NCI-H2081 treated with DMSO at 0.1 percent for 48 hours (cell line): Measurements from ENCODE around the gene KLF13.

Experiments used
- DNase-seq: peaks from one replicate; lab custom pipeline; 2025; lab: John Stamatoyannopoulos, UW

KLF13 gene

GRCh38 chr15:31316135-31316795 lies 10.4 kb upstream of the KLF13 start:
- DNase-seq, result no peak

DNA sequence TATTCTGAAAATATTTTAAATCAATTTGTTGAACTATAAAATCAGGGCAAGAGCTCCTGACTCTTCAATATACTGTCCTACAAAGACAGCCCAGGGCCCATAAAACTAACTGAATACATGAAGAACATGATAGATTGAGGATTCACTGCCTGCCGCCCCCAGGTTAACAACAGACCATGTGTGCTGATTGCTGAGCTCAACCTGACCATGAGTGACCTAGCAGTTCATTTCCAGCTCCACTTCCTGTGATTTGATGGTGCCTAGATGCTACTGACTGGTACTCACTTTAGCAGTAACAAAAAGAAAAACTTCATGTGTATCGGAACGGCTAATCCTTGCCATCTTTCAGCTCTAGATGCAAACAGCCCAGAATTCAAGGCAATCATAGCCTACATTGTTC lies 9.6 kb upstream of the KLF13 start:
- no peak for DNase-seq

DNA sequence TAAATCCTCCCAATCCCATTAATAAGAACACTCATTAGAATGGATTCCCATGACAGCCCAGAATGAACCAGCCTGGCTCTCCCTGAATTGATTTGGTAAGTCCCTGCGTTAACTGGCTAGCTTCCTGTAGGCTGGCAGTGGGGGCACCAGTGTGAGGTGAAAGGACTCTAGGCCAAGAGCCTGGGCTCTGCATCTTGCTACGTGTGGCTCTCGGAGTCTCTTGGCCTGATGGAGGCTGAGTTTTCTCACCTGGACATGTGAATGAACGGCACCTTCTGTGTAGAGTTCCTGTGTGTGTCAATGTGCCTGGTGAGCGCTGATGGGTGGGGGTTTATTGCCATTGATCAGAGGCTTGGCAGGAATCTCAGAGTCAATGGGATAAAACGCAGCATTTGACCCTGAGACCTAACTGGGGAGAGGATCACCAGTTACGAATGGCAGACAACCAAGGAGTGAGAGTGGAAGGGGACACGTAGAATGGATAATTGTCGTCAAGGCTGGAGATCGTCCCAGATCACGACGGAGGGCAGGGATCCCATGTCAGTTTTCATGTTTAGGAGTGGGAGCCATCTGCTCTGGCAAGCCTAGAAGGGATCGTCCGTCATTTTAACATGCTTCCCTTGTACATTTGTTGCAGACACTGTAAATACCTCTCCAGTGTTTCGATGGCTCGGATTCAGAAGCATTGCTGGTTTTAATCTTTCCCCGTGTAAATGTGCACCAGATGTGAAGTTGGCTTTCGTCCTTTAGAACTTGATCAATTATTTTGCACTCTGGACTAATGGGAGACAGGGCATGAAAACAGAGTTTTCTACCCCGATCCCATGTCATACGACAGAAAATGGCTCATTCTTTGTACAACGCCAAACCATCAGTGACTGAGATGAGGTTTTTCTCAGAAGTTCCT lies 9.0 kb upstream of the KLF13 start:
- no peak for DNase-seq

DNA sequence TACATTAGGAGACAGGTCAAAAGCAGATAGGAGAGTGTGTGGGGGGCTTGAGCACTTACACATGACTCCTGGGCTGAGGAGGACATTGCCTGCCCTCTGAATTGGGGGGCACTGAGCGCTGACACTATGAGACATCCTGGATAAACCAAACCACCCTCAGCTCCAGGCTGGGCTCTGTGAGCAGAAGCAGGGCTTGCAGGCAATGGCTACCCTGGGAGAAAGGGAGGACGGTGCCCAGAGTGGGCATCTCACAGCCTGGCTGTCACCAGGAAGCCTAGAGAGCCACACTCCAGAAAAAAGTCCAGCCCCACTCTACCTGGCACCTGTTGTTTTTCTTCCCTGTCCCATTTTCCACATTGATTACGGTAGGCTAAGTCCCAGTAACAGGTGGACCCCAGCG lies 8.2 kb upstream of the KLF13 start:
- no peak for DNase-seq

GRCh38 chr15:31320022-31320421 lies 6.6 kb upstream of the KLF13 start:
- DNase-seq, result no peak

GRCh38 chr15:31321418-31321817 lies 5.2 kb upstream of the KLF13 start:
- no peak for DNase-seq

- DNase-seq, result no peak
Observed at GRCh38 chr15:31322504-31322903, 4.1 kb upstream of the KLF13 start.

- no peak for DNase-seq
Observed at GRCh38 chr15:31323627-31324026, 3.0 kb upstream of the KLF13 start.

- DNase-seq, result no peak
Observed at GRCh38 chr15:31324186-31324585, 2.4 kb upstream of the KLF13 start.

DNA sequence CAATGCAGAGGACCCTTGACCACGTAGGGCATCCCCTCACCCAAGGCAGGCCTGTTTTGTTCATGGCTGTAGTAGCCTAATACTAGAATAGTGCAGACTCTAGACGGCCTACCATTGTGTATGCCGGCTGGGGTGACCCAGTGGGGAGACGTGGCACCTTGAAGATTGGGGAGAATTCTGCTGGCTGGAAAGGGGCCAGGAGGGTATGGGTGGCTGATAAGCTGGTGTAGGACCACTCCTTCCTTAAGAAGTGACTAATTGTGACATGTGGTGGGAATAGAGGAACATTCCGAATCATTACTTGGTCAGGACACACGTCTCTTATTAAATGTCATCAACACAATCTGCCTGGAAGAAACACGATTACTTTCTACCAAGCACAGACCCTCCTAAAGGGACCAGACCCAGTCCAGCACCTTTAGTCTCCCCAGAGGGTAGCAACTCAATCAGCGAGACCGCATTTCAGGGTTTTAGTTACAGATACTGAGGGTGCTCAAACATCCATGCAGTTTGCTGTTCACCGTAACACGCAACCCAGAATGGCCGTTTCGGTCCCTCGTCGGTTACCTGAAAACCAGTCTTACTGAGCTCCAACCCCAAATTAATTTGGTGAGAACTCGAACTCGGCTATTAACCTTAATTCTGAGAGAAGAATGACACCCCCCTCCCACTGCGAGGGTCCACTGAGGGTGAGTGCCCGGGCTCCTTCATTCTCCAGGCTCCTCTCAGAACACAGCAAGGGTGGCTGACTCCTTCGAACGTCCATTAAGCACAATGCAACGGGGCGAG lies 1.6 kb upstream of the KLF13 start:
- DNase-seq, result no peak

- no peak for DNase-seq
Observed at GRCh38 chr15:31325595-31326155, 960 bp upstream of the KLF13 start.

DNA sequence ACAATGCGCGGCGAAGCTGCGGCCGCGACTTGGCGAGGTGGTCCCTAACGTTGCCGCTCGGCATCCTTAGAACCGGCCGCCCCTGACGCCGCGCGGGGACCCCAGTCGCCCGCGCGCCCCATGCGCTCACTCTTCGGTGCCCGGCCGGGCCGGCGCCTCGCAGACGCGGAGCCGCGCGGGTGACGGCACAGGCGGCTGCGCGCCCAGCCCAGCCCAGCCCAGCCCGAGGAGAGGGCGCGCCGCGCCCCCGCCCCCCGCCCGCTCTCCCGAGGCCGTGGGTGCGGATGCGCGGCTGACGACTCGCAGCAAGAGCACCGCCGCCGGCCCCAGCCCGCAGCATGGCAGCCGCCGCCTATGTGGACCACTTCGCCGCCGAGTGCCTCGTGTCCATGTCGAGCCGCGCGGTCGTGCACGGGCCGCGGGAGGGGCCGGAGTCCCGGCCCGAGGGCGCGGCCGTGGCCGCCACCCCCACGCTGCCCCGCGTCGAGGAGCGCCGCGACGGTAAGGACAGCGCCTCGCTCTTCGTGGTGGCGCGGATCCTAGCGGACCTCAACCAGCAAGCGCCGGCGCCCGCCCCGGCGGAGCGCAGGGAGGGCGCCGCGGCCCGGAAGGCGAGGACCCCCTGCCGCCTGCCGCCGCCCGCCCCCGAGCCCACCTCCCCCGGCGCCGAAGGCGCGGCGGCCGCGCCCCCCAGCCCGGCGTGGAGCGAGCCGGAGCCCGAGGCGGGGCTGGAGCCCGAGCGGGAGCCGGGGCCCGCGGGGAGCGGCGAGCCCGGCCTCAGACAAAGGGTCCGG lies 437 bp downstream of the KLF13 start:
- DNase-seq, result no peak

DNA sequence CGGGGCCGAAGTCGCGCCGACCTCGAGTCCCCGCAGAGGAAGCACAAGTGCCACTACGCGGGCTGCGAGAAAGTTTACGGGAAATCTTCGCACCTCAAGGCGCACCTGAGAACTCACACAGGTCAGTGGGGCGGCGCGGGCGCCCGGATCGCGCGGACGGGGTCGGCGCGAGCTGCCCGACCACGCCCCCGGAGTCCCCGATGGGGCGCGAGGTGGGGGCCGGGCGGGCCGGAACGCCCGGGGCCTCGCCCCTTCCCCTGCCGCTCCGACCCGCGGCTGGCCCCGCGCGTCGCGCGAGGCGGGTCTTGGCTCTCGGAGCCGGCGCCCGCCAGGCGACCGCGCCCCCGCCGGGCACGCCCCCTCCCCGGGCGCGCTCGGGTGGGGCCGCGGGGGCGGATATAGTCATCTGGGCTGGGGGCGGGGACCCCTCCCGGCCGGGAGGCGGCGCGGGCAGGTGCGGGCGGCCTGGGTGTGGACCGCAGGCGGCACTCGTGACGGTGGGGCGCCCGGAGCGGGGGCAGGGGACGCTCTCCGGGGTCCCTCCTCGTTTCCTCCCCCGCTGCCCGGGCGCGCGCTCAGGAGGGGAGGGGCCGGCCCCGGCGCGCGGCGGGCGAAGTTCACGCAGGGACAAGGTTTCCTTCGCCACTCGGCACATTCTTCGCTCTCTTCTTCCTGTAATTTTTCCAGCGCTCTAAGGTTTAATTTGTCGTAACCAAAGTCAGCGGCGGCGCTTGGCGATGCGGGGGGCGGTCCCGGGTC lies 1.2 kb downstream of the KLF13 start:
- no peak for DNase-seq

GRCh38 chr15:31328428-31328968 lies 1.9 kb downstream of the KLF13 start:
- DNase-seq, result no peak

- DNase-seq, result no peak
Observed at GRCh38 chr15:31328969-31329639, 2.5 kb downstream of the KLF13 start.

DNA sequence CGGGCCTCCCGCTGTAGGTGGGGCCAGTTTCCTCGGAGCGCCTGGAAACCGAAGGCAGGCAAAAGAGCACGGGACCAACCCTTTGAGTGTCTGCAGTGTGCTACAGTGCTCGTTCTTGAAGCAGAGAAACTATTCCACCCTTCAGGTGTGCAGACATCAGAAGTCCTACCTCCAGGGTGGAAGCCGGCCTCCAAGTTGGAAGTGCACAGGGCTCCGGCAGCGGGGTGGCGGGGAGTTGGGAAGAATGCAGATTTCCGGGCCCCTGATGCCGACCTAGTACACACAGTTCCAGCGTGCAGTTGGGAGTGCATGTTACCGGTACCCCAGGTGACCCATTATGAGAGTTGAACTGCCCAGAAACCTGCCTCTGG lies 3.0 kb downstream of the KLF13 start:
- DNase-seq, result no peak

GRCh38 chr15:31330111-31330785 lies 3.6 kb downstream of the KLF13 start:
- no peak for DNase-seq

- no peak for DNase-seq
Observed at GRCh38 chr15:31330836-31331235, 4.2 kb downstream of the KLF13 start.

DNA sequence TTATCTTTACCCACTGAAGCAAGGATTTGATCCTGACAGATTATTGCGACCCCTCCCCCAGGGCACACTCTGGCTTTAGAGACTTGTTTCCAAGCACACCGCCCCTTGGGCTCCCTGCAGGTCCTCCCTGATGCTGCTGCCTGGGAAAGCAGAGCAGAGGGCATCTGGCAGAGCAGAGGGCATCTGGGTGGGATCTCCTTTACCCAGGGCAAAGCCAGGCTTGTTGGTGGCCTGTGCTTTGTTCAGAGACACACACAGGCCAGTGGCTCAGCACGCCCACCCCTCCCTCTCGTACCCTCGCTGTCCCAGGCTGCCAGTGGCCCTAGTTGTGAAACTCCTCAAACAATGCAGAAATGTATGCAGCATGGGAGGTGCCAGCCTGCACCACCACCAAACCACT lies 4.8 kb downstream of the KLF13 start:
- no peak for DNase-seq
